HepG2 (cell line): ENCODE measurements around the gene TNFAIP1. TPM values are rescaled to one million over a fixed set of nuclear protein-coding genes. Genes with fewer than 3 reads are reported as not detected.

Experiments used
- ATAC-seq: fragments of 200-7000 bp; cut with Tn5 transposase; 3 replicates; pipeline ENCODE4 v1.9.1; 2020; ENCODE audit warnings: mild to moderate bottlenecking, moderate library complexity
- BruUV-seq: library from RNA; stranded (reverse); fragments of 400-500 nt; replicated peaks from 2 replicates; lab custom pipeline; 2021; lab: Mats Ljungman, UMichigan
- CTCF ChIA-PET: fragments of 300-600 bp; formaldehyde crosslinking; extraction: SDS; loops from one replicate; lab custom pipeline; 2021; ENCODE audit warnings: low total read pairs, inconsistent platforms, low intra/inter-chr PET ratio; lab: Yijun Ruan, JAX
- POLR2A ChIA-PET: fragments of 350-600 bp; sonication (Branson Sonifier 250); formaldehyde crosslinking; loops from one replicate; lab custom pipeline; 2020; ENCODE audit warnings: antibody characterized with exemption, inconsistent platforms; lab: Yijun Ruan, JAX
- DNase-seq: peaks from one replicate; pipeline ENCODE4 v3.0.0-alpha.2; 2015; ENCODE audit warnings: low spot score
- FAIRE-seq: peaks from 3 replicates; lab custom pipeline; 2011; peaks lifted over from hg19 to GRCh38; lab: Jason Lieb, UNC
- H2AFZ ChIP-seq: one replicate; pipeline ENCODE4 v1.6.1; 2011; ENCODE audit warnings: low read length, inconsistent platforms
- H3K27ac ChIP-seq: fragments of 300-600 bp; 3 replicates; pipeline ENCODE4 v1.8.0; 2011; ENCODE audit warnings: mixed run types, mild to moderate bottlenecking, mixed read lengths, low read length, inconsistent platforms; ENCODE audit not compliant: insufficient read depth; ENCODE audit errors: extremely low read length
- H3K27me3 ChIP-seq, 2 experiments: fragments of 200-600 bp in 1 of 2; 2 replicates in 1 of 2; 3 replicates in 1 of 2; pipeline versions ENCODE4 v1.6.0 to v1.8.0; 2011; ENCODE audit warnings: low read length in 2 of 2, mild to moderate bottlenecking in 2 of 2, moderate library complexity in 2 of 2, inconsistent platforms in 1 of 2; ENCODE audit not compliant: insufficient read depth in 2 of 2, control insufficient read depth in 1 of 2
- H3K36me3 ChIP-seq, 2 experiments: fragments of 200-600 bp in 1 of 2; replicated peaks in 1 of 2; 2 replicates in 1 of 2; 3 replicates in 1 of 2; pipeline versions ENCODE4 v1.5.1 to v1.8.0; 2011; ENCODE audit warnings: low read length in 2 of 2, inconsistent platforms in 1 of 2; ENCODE audit not compliant: insufficient read depth in 2 of 2, control insufficient read depth in 1 of 2
- H3K4me1 ChIP-seq: 2 replicates; pipeline ENCODE4 v1.5.1; 2012; ENCODE audit warnings: low read length, inconsistent platforms; ENCODE audit not compliant: insufficient read depth
- H3K4me2 ChIP-seq: 2 replicates; pipeline ENCODE4 v1.6.0; 2011; ENCODE audit warnings: low read depth, low read length, inconsistent platforms
- H3K4me3 ChIP-seq, 3 experiments: fragments of 200-600 bp in 1 of 3; sonication (generic), shearing (Covaris generic) in 1 of 3; replicated peaks in 1 of 3; 2 replicates each; pipeline ENCODE4 v1.5.1; 2011 to 2016; ENCODE audit warnings: low read length in 3 of 3, inconsistent platforms in 2 of 3, low read depth in 2 of 3, mild to moderate bottlenecking in 2 of 3, control low read depth in 1 of 3, mixed read lengths in 1 of 3; ENCODE audit not compliant: insufficient read depth in 1 of 3
- H3K79me2 ChIP-seq: one replicate; pipeline ENCODE4 v1.6.1; 2011; ENCODE audit warnings: low read length, inconsistent platforms; ENCODE audit not compliant: insufficient read depth
- H3K9ac ChIP-seq: 2 replicates; pipeline ENCODE4 v1.6.0; 2011; ENCODE audit warnings: mild to moderate bottlenecking, low read depth, low read length, inconsistent platforms; ENCODE audit not compliant: insufficient read depth
- H3K9me3 ChIP-seq: 2 replicates; pipeline ENCODE4 v1.5.1; 2012; ENCODE audit warnings: mild to moderate bottlenecking, low read length
- H4K20me1 ChIP-seq: 2 replicates; pipeline ENCODE4 v1.6.0; 2011; ENCODE audit warnings: inconsistent platforms, mild to moderate bottlenecking, low read length, moderate library complexity; ENCODE audit not compliant: insufficient read depth
- CBX2 ChIP-seq, 2 experiments: fragments of 200-600 bp in 1 of 2; sonication (generic); formaldehyde crosslinking in 1 of 2; IDR thresholded peaks; 2 replicates each; pipeline versions ENCODE4 v1.7.0 to v1.8.1; 2018 to 2022; ENCODE audit warnings: low read depth in 2 of 2, low read length in 1 of 2, mild to moderate bottlenecking in 1 of 2, missing genetic modification reagents in 1 of 2
- CENPX ChIP-seq: sonication (generic); formaldehyde crosslinking; IDR thresholded peaks from 2 replicates; pipeline ENCODE4 v1.9.0; 2021; ENCODE audit warnings: mild to moderate bottlenecking, missing genetic modification reagents, moderate library complexity
- FLYWCH1 ChIP-seq: sonication (generic); formaldehyde crosslinking; IDR thresholded peaks from 2 replicates; pipeline ENCODE4 v1.8.1; 2023; ENCODE audit warnings: mild to moderate bottlenecking, missing genetic modification reagents
- HNRNPUL1 ChIP-seq: fragments of 200-400 bp; formaldehyde crosslinking; IDR thresholded peaks from 2 replicates; pipeline ENCODE4 v1.6.1; 2017; ENCODE audit warnings: low read depth, mild to moderate bottlenecking, low read length, moderate library complexity
- KDM5B ChIP-seq: sonication (generic); formaldehyde crosslinking; IDR thresholded peaks from 2 replicates; pipeline ENCODE4 v1.4.0; 2020; ENCODE audit warnings: missing genetic modification reagents, mild to moderate bottlenecking, borderline replicate concordance
- NBN ChIP-seq: fragments of 450-650 bp; conservative IDR thresholded peaks from 2 replicates; pipeline ENCODE4 v1.6.1; 2017
- NR2F1 ChIP-seq, 2 experiments: fragments of 450-650 bp in 1 of 2; formaldehyde crosslinking in 1 of 2; IDR thresholded peaks; 2 replicates each; pipeline versions ENCODE4 v1.5.0 to v1.6.1; 2016 to 2020; ENCODE audit warnings: mild to moderate bottlenecking in 1 of 2, missing compliant biosample characterization in 1 of 2, missing genetic modification reagents in 1 of 2, moderate library complexity in 1 of 2
- NR2F6 ChIP-seq, 2 experiments: IDR thresholded peaks; 2 replicates each; pipeline ENCODE4 v1.6.1; 2016; ENCODE audit warnings: antibody characterized with exemption in 1 of 2, mild to moderate bottlenecking in 1 of 2
- TEAD3 ChIP-seq: optimal IDR thresholded peaks from 2 replicates; pipeline ENCODE3; 2016; ENCODE audit warnings: borderline replicate concordance
- THYN1 ChIP-seq: sonication (generic); formaldehyde crosslinking; IDR thresholded peaks from 2 replicates; pipeline ENCODE4 v1.8.1; 2023; ENCODE audit warnings: low read depth, mild to moderate bottlenecking, moderate library complexity, missing genetic modification reagents, borderline replicate concordance
- ZNF30 ChIP-seq: sonication (generic); formaldehyde crosslinking; IDR thresholded peaks from 2 replicates; pipeline ENCODE4 v1.5.0; 2020; ENCODE audit warnings: mild to moderate bottlenecking, missing genetic modification reagents
- ZNF430 ChIP-seq: sonication (generic); formaldehyde crosslinking; IDR thresholded peaks from 2 replicates; pipeline ENCODE4 v1.9.0; 2021; ENCODE audit warnings: mild to moderate bottlenecking, missing genetic modification reagents
- ZNF543 ChIP-seq: sonication (generic); formaldehyde crosslinking; IDR thresholded peaks from 2 replicates; pipeline ENCODE4 v1.4.0; 2020; ENCODE audit warnings: mild to moderate bottlenecking, missing genetic modification reagents
- ZNF558 ChIP-seq: sonication (generic); formaldehyde crosslinking; IDR thresholded peaks from 2 replicates; pipeline ENCODE4 v1.9.0; 2022; ENCODE audit warnings: mild to moderate bottlenecking, missing genetic modification reagents, borderline replicate concordance
- ZNF563 ChIP-seq: sonication (generic); formaldehyde crosslinking; IDR thresholded peaks from 2 replicates; pipeline ENCODE4 v1.8.0; 2022; ENCODE audit warnings: mild to moderate bottlenecking, moderate library complexity, missing genetic modification reagents
- ZNF616 ChIP-seq: sonication (generic); formaldehyde crosslinking; IDR thresholded peaks from 2 replicates; pipeline ENCODE4 v1.5.0; 2020; ENCODE audit warnings: low read depth, mild to moderate bottlenecking, missing genetic modification reagents
- ZNF672 ChIP-seq: sonication (generic); formaldehyde crosslinking; IDR thresholded peaks from 2 replicates; pipeline ENCODE4 v1.8.1; 2022; ENCODE audit warnings: missing genetic modification reagents
- WGBS: methylation state at CpG from one replicate; pipeline ENCODE4 v1.1.6; 2017; ENCODE audit warnings: low lambda C conversion rate; 5-methylcytosine and 5-hydroxymethylcytosine counted together
- in situ Hi-C: cut with HindIII; loops from 2 replicates; pipeline ENCODE4 v1.10.0; 2017; ENCODE audit warnings: low pct_unique_long_range_greater_than_20kb; ENCODE audit not compliant: extremely low pct_ligation_motif_present
- intact Hi-C: fragments of 100-400 bp; cut with micrococcal nuclease; formaldehyde crosslinking; loops from one replicate; pipeline ENCODE4 v1.10.0; 2022; ENCODE audit not compliant: unreplicated experiment
- polyA plus RNA-seq, 8 experiments: library from polyadenylated mRNA; depleted of rRNA in 3 of 8; stranded (reverse) in 7 of 8; unstranded in 1 of 8; fragments of >200 nt; fragmentation: Illumina TruSeq in 4 of 8; extraction: Trizol in 4 of 8; gene quantifications; 2 replicates each; pipeline versions ENCODE4 v1.2.1 to v1.2.3, GENCODE V29; 2011 to 2016; ENCODE audit warnings: low read depth in 4 of 8, missing spikeins in 1 of 8, mixed read lengths in 1 of 8; ENCODE audit not compliant: insufficient read depth in 1 of 8
- total RNA-seq, 5 experiments: library from RNA; depleted of rRNA; stranded (reverse); fragments of >200 nt; fragmentation: Illumina TruSeq; extraction: Trizol; gene quantifications; 2 replicates each; pipeline ENCODE4 v1.2.3, GENCODE V29; 2016; ENCODE audit warnings: low read depth in 1 of 5
- TF ChIP-seq, protein P1 (sequence below): IDR thresholded peaks from 2 replicates; pipeline ENCODE4 v1.6.1; 2016
- TF ChIP-seq, protein P2 (sequence below): sonication (generic); formaldehyde crosslinking; IDR thresholded peaks from 2 replicates; pipeline ENCODE4 v1.4.0; 2020; ENCODE audit warnings: missing genetic modification reagents

TNFAIP1 gene
- total and polyA plus RNA-seq, 2 of the 13 experiments (the other 11 are each of a cell fraction or from before 2014, with no cell fraction given) = 17.5 to 40.6 TPM

DNA sequence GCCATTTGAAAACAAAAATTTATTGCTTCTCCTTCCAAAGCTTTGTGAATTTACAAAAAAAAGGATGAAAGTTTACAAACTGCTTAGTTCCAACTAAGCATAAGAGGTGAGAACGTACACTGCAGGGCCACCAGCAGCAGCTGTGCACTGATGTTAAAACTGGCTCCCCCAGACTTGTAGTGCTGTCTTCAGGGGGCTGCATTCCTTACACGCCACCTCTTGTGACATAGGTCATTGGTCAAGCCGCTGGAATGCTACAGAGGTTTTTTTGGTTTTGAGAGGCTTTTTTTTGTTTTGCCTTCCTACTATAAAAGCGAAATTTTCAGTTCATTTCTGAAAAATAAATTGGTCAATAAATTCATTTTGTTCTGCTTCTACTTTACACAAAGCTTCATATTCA, 7.2 kb upstream of the TNFAIP1 start:
- Histone ChIP-seq H3K27me3 (no peaks in the 10 kb centered on the region), H3K9me3 (no peaks in the 10 kb centered on the region), H2AFZ (no peak overlapping the region), H3K27ac (peak overlapping the region; percentile 6), H3K4me2 (no peak overlapping the region), H3K79me2 (peaks cover 42% of the 10 kb centered on the region), H3K4me1 (peaks cover 59% of the 10 kb centered on the region), H3K4me3 (no peak overlapping the region), H4K20me1 (no peaks in the 10 kb centered on the region), H3K9ac (no peak overlapping the region), H3K36me3 (peaks cover 17 to 54% of the 10 kb centered on the region in 2 experiments)
- no TSS peak for BruUV-seq
- FAIRE-seq = peak; percentile 8
- 77% methylated on average over 4 of the region's 4 CpGs for WGBS
- POLR2A ChIA-PET = interaction anchor here (0.5 kb wide), 1 partner anchor 286 kb away, joined by 3 read pairs; the partner anchor contains the start of gene NLK
- CTCF ChIA-PET = no interaction called here
- in situ Hi-C loops (no loop called here), intact Hi-C loops (no loop called here)
- no peak for DNase-seq
- no peak for ATAC-seq
- no peak for TF ChIP-seq ZNF430
- no peak for TF ChIP-seq ZNF672
- no peak for TF ChIP-seq NBN
- TF ChIP-seq ZNF543 (CRISPR knock-in tag) = no peak
- no peak for TF ChIP-seq ZNF30
- peak; percentile 72 for TF ChIP-seq TEAD3 (CRISPR knock-in tag)
- TF ChIP-seq NR2F6 (IDR thresholded peaks at IDR 0.05) = peak; percentile 67
- TF ChIP-seq NR2F6 (CRISPR knock-in tag; IDR thresholded peaks at IDR 0.05) = peak; percentile 60; the same call in 1 of the 2 replicates
- TF ChIP-seq ZNF558 (CRISPR knock-in tag) = no peak
- TF ChIP-seq, protein P1, sequence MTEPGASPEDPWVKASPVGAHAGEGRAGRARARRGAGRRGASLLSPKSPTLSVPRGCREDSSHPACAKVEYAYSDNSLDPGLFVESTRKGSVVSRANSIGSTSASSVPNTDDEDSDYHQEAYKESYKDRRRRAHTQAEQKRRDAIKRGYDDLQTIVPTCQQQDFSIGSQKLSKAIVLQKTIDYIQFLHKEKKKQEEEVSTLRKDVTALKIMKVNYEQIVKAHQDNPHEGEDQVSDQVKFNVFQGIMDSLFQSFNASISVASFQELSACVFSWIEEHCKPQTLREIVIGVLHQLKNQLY = no peak
- TF ChIP-seq THYN1 (CRISPR knock-in tag) = no peak
- no peak for TF ChIP-seq HNRNPUL1
- no peak for TF ChIP-seq ZNF563 (CRISPR knock-in tag)
- no peak for TF ChIP-seq ZNF616
- TF ChIP-seq CENPX = no peak
- TF ChIP-seq NR2F1 (CRISPR knock-in tag; IDR thresholded peaks at IDR 0.05) = peak in 1 of 2 experiments; percentile 33; a peak in 1 of 4 replicates
- TF ChIP-seq, protein P2, sequence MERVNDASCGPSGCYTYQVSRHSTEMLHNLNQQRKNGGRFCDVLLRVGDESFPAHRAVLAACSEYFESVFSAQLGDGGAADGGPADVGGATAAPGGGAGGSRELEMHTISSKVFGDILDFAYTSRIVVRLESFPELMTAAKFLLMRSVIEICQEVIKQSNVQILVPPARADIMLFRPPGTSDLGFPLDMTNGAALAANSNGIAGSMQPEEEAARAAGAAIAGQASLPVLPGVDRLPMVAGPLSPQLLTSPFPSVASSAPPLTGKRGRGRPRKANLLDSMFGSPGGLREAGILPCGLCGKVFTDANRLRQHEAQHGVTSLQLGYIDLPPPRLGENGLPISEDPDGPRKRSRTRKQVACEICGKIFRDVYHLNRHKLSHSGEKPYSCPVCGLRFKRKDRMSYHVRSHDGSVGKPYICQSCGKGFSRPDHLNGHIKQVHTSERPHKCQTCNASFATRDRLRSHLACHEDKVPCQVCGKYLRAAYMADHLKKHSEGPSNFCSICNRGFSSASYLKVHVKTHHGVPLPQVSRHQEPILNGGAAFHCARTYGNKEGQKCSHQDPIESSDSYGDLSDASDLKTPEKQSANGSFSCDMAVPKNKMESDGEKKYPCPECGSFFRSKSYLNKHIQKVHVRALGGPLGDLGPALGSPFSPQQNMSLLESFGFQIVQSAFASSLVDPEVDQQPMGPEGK (CRISPR knock-in tag) = peak; percentile 44; the same call in 1 of the 2 replicates
- no peak for TF ChIP-seq FLYWCH1 (CRISPR knock-in tag)
- TF ChIP-seq KDM5B (CRISPR knock-in tag) = no peak
- TF ChIP-seq CBX2 (IDR thresholded peaks at IDR 0.05; ENCODE audit: low read depth, low read length) = no peak
- TF ChIP-seq CBX2 (CRISPR knock-in tag; IDR thresholded peaks at IDR 0.05; ENCODE audit: low read depth) = no peak
